K562 (cell line): Measurements from ENCODE around the gene GAB2. TPM values are rescaled to one million over a fixed set of nuclear protein-coding genes. Genes with fewer than 3 reads are reported as not detected.

Source experiments
- ATF7 ChIP-seq: fragments of 450-650 bp; IDR thresholded peaks from 2 replicates; pipeline ENCODE4 v1.7.1; 2014; ENCODE audit warnings: mild to moderate bottlenecking, moderate library complexity
- CBFA2T3 ChIP-seq: fragments of 450-650 bp; IDR thresholded peaks from 2 replicates; pipeline ENCODE4 v1.6.1; 2017
- DEAF1 ChIP-seq: fragments of 450-650 bp; formaldehyde crosslinking; IDR thresholded peaks from 2 replicates; pipeline ENCODE4 v1.4.0; 2020; ENCODE audit warnings: mild to moderate bottlenecking, moderate library complexity
- ELF1 ChIP-seq: fragments of 200-800 bp; sonication (Bioruptor generic); IDR thresholded peaks from 2 replicates; pipeline ENCODE4 v1.6.1; 2016; ENCODE audit warnings: missing genetic modification characterization, missing compliant biosample characterization
- ELF4 ChIP-seq: fragments of 450-650 bp; formaldehyde crosslinking; IDR thresholded peaks from 2 replicates; pipeline ENCODE4 v1.4.0; 2022; ENCODE audit warnings: missing genetic modification characterization
- HDAC8 ChIP-seq: fragments of 450-650 bp; IDR thresholded peaks from 2 replicates; pipeline ENCODE4 v1.6.1; 2016; ENCODE audit warnings: mild to moderate bottlenecking, missing genetic modification characterization, moderate library complexity, missing compliant biosample characterization
- HMBOX1 ChIP-seq: sonication (generic); IDR thresholded peaks from 2 replicates; pipeline ENCODE4 v1.6.1; 2016
- JUND ChIP-seq, 2 experiments: IDR thresholded peaks; 2 replicates in 1 of 2; 3 replicates in 1 of 2; pipeline ENCODE4 v1.6.1; 2011; ENCODE audit warnings: borderline replicate concordance in 2 of 2, low read depth in 2 of 2, low read length in 2 of 2, improper control_type of control experiment in 1 of 2, missing biosample characterization in 1 of 2, missing genetic modification characterization in 1 of 2, missing genetic modification reagents in 1 of 2
- KDM1A ChIP-seq, 2 experiments: fragments of 450-650 bp; IDR thresholded peaks; 2 replicates each; pipeline ENCODE4 v1.6.1; 2016; ENCODE audit warnings: mild to moderate bottlenecking in 2 of 2
- KLF6 ChIP-seq: fragments of 250-450 bp; sonication (Bioruptor Pico); IDR thresholded peaks from 2 replicates; pipeline ENCODE4 v1.4.0; 2020; ENCODE audit warnings: mild to moderate bottlenecking, moderate library complexity, borderline replicate concordance
- MAFF ChIP-seq: IDR thresholded peaks from 2 replicates; pipeline ENCODE4 v1.6.1; 2012; ENCODE audit warnings: low read length, improper control_type of control experiment
- MECOM ChIP-seq: fragments of 250-450 bp; sonication (Bioruptor Pico); IDR thresholded peaks from 2 replicates; pipeline ENCODE4 v1.8.0; 2022; ENCODE audit warnings: inconsistent platforms
- PKNOX1 ChIP-seq: fragments of 450-650 bp; IDR thresholded peaks from 2 replicates; pipeline ENCODE4 v1.6.1; 2016
- POLR2H ChIP-seq: IDR thresholded peaks from 2 replicates; pipeline ENCODE4 v1.6.1; 2016; ENCODE audit warnings: missing genetic modification characterization, low read depth, mild to moderate bottlenecking, control low read depth, missing compliant biosample characterization, moderate library complexity
- RBM34 ChIP-seq: fragments of 200-400 bp; formaldehyde crosslinking; IDR thresholded peaks from 2 replicates; pipeline ENCODE4 v1.6.1; 2018; ENCODE audit warnings: low read length, borderline replicate concordance; ENCODE audit not compliant: insufficient read depth
- RCOR1 ChIP-seq, 2 experiments: IDR thresholded peaks; 2 replicates each; pipeline ENCODE4 v1.6.1; 2012; ENCODE audit warnings: low read depth in 2 of 2, low read length in 2 of 2, borderline replicate concordance in 1 of 2, improper control_type of control experiment in 1 of 2
- SMARCA4 ChIP-seq: fragments of 450-650 bp; IDR thresholded peaks from 2 replicates; pipeline ENCODE4 v1.6.1; 2016
- SOX6 ChIP-seq: fragments of 450-650 bp; IDR thresholded peaks from 2 replicates; pipeline ENCODE4 v1.6.1; 2014; ENCODE audit warnings: mild to moderate bottlenecking
- SRSF7 ChIP-seq: fragments of 200-400 bp; formaldehyde crosslinking; optimal IDR thresholded peaks from 2 replicates; pipeline ENCODE3; 2017; ENCODE audit warnings: mild to moderate bottlenecking, low read depth, low read length
- U2AF2 ChIP-seq: fragments of 200-400 bp; formaldehyde crosslinking; optimal IDR thresholded peaks from 2 replicates; pipeline ENCODE3; 2017; ENCODE audit warnings: low read depth, mild to moderate bottlenecking, low read length
- ZNF3 ChIP-seq: fragments of 250-450 bp; sonication (Bioruptor Pico); IDR thresholded peaks from 2 replicates; pipeline ENCODE4 v1.5.0; 2021; ENCODE audit warnings: mild to moderate bottlenecking, moderate library complexity
- ZNF395 ChIP-seq: fragments of 200-800 bp; sonication (Bioruptor generic); IDR thresholded peaks from 2 replicates; pipeline ENCODE4 v1.6.1; 2017; ENCODE audit warnings: missing genetic modification characterization, missing compliant biosample characterization
- ZNF41 ChIP-seq: fragments of 250-450 bp; sonication (Bioruptor Pico); conservative IDR thresholded peaks from 2 replicates; pipeline ENCODE4 v1.4.0; 2020; ENCODE audit warnings: mild to moderate bottlenecking
- ZNF764 ChIP-seq: fragments of 250-450 bp; sonication (Bioruptor Pico); IDR thresholded peaks from 2 replicates; pipeline ENCODE4 v1.4.0; 2020; ENCODE audit warnings: low read depth, mild to moderate bottlenecking, moderate library complexity
- polyA plus RNA-seq, 8 experiments: library from polyadenylated mRNA; depleted of rRNA in 4 of 8; stranded (reverse) in 5 of 8; unstranded in 3 of 8; fragments of >200 nt; fragmentation: Nextera tagmentation in 2 of 8; fragmentation: Illumina TruSeq in 1 of 8; extraction: Ambion mirVana in 2 of 8; extraction: Trizol in 1 of 8; gene quantifications; 2 replicates each; pipeline versions ENCODE4 v1.2.1 to v1.2.3, GENCODE V29; 2011 to 2014; ENCODE audit warnings: inconsistent platforms in 1 of 8, missing spikeins in 1 of 8
- total RNA-seq, 7 experiments: library from RNA; depleted of rRNA in 6 of 7; stranded (reverse); fragments of >200 nt in 6 of 7; fragmentation: Illumina TruSeq in 2 of 7; extraction: Trizol in 2 of 7; gene quantifications; 2 replicates each; pipeline versions ENCODE4 v1.2.1 to v1.2.3, GENCODE V29; 2011 to 2021; ENCODE audit warnings: low replicate concordance in 1 of 7

GAB2 gene
- total and polyA plus RNA-seq, 9 of the 15 experiments (the other 6 are each of a cell fraction or from before 2014, with no cell fraction given): 2.3 to 35.2 (median 16.1) TPM

GRCh38 chr11:78379039-78379670, 38.5 kb downstream of the GAB2 start (continued):
- TF ChIP-seq MAFF: peak; percentile 70
- TF ChIP-seq ZNF41 (CRISPR knock-in tag): no peak
- TF ChIP-seq ZNF3 (CRISPR knock-in tag): no peak
- TF ChIP-seq HDAC8: no peak
- TF ChIP-seq SOX6: no peak
- TF ChIP-seq JUND (IDR thresholded peaks at IDR 0.05; ENCODE audit: borderline replicate concordance, low read depth, low read length): no peak
- TF ChIP-seq JUND (tag; IDR thresholded peaks at IDR 0.05; ENCODE audit: borderline replicate concordance, low read depth, low read length): 0 out of 3 replicates have a peak, but pooled peaks have one; percentile 40
- 0 out of 2 replicates have a peak, but pooled peaks have one; percentile 29 for TF ChIP-seq SMARCA4
- TF ChIP-seq HMBOX1: 0 out of 2 replicates have a peak, but pooled peaks have one; percentile 49
- no peak for TF ChIP-seq ZNF764 (CRISPR knock-in tag)
- peak in 1 of 2 experiments; percentile 39; a peak in 1 of 4 replicates for TF ChIP-seq KDM1A (IDR thresholded peaks at IDR 0.05)
- no peak for TF ChIP-seq SRSF7
- TF ChIP-seq ATF7: 0 out of 2 replicates have a peak, but pooled peaks have one; percentile 23
- TF ChIP-seq KLF6 (CRISPR knock-in tag): no peak
- TF ChIP-seq RCOR1 (IDR thresholded peaks at IDR 0.05; ENCODE audit: borderline replicate concordance in 1 of 2, low read depth in 2 of 2, low read length in 2 of 2): peak in 1 of 2 experiments; percentile 18; a peak in 1 of 4 replicates
- TF ChIP-seq POLR2H (tag): peak; percentile 57
- TF ChIP-seq ELF1 (tag): peak; percentile 43; the same call in 1 of the 2 replicates
- no peak for TF ChIP-seq U2AF2
- TF ChIP-seq CBFA2T3: peak; percentile 51
- peak; percentile 21; the same call in 1 of the 2 replicates for TF ChIP-seq PKNOX1
- TF ChIP-seq DEAF1 (CRISPR knock-in tag): peak; percentile 15; the same call in 1 of the 2 replicates
- no peak for TF ChIP-seq RBM34
- no peak for TF ChIP-seq ZNF395
- no peak for TF ChIP-seq ELF4
- no peak; the same call in 1 of the 2 replicates for TF ChIP-seq MECOM
